Measurements from ENCODE around the gene DSE. TPM values are rescaled to one million over a fixed set of nuclear protein-coding genes. Genes with fewer than 3 reads are reported as not detected.
A peak's percentile ranks its signal among the peaks of the same experiment; 100 is the strongest.

Gene DSE
- total RNA-seq, 2 donors from 2014 or later, result 5.0 to 9.3 TPM

- Histone ChIP-seq H3K27ac (no peak overlapping the region), H3K9me3 (no peaks in the 10 kb centered on the region), H3K9ac (ENCODE audit: low read depth in 2 of 2, low read length in 2 of 2) (no peak overlapping the region), H3K4me1 (no peaks in the 10 kb centered on the region), H3K4me3 (no peak overlapping the region), H3K36me3 (no peaks in the 10 kb centered on the region), H3K27me3 (no peaks in the 10 kb centered on the region)
- DNase-seq, result no peak
- intact Hi-C loops (cut with DNase I), result no loop called here
- no peak for TF ChIP-seq CTCF (IDR thresholded peaks at IDR 0.05)
These were observed 68.1 kb downstream of the DSE start for GRCh38 chr6:116438590-116439448.

GRCh38 chr6:116439522-116440051 lies 68.8 kb downstream of the DSE start:
- Histone ChIP-seq H3K9ac (ENCODE audit: low read depth in 2 of 2, low read length in 2 of 2) (no peak overlapping the region), H3K27ac (no peak overlapping the region), H3K36me3 (no peaks in the 10 kb centered on the region), H3K4me1 (no peaks in the 10 kb centered on the region), H3K9me3 (no peaks in the 10 kb centered on the region), H3K4me3 (no peak overlapping the region), H3K27me3 (no peaks in the 10 kb centered on the region)
- intact Hi-C loops (cut with DNase I), result no loop called here
- no peak for DNase-seq
- TF ChIP-seq CTCF (IDR thresholded peaks at IDR 0.05), result no peak

- no peak for TF ChIP-seq CTCF (IDR thresholded peaks at IDR 0.05)
- no peaks in the 10 kb centered on the region for H3K4me1 ChIP-seq
- no peaks in the 10 kb centered on the region for H3K36me3 ChIP-seq
- intact Hi-C loops (cut with DNase I), result no loop called here
- H3K4me3 ChIP-seq, result no peak overlapping the region
- no peaks in the 10 kb centered on the region for H3K27me3 ChIP-seq
- H3K9me3 ChIP-seq, result no peaks in the 10 kb centered on the region
- H3K9ac ChIP-seq (ENCODE audit: low read depth in 2 of 2, low read length in 2 of 2), result no peak overlapping the region
- no peak overlapping the region for H3K27ac ChIP-seq
- DNase-seq, result no peak
These were observed 72.4 kb downstream of the DSE start for GRCh38 chr6:116443105-116443504.

GRCh38 chr6:116444092-116444491 lies 73.3 kb downstream of the DSE start:
- intact Hi-C loops (cut with DNase I), result no loop called here
- TF ChIP-seq CTCF (IDR thresholded peaks at IDR 0.05), result peak; percentile 26
- Histone ChIP-seq H3K27me3 (no peaks in the 10 kb centered on the region), H3K9ac (ENCODE audit: low read depth in 2 of 2, low read length in 2 of 2) (no peak overlapping the region), H3K27ac (no peak overlapping the region), H3K9me3 (no peaks in the 10 kb centered on the region), H3K36me3 (no peaks in the 10 kb centered on the region), H3K4me1 (no peaks in the 10 kb centered on the region), H3K4me3 (no peak overlapping the region)
- DNase-seq, result no peak

- Histone ChIP-seq H3K36me3 (no peaks in the 10 kb centered on the region), H3K9ac (ENCODE audit: low read depth in 2 of 2, low read length in 2 of 2) (no peak overlapping the region), H3K27ac (no peak overlapping the region), H3K9me3 (no peaks in the 10 kb centered on the region), H3K27me3 (no peaks in the 10 kb centered on the region), H3K4me1 (no peaks in the 10 kb centered on the region), H3K4me3 (no peak overlapping the region)
- DNase-seq, result no peak
- intact Hi-C loops (cut with DNase I), result no loop called here
- TF ChIP-seq CTCF (IDR thresholded peaks at IDR 0.05), result no peak
These were observed 73.8 kb downstream of the DSE start for GRCh38 chr6:116444575-116444974.
